ENCODE results near the gene TRPM4. TPM values are rescaled to one million over a fixed set of nuclear protein-coding genes. Genes with fewer than 3 reads are reported as not detected.

The TRPM4 gene
- total RNA-seq, 4 donors from 2014 or later: 50.7 to 76.2 (median 70.3) TPM

DNA sequence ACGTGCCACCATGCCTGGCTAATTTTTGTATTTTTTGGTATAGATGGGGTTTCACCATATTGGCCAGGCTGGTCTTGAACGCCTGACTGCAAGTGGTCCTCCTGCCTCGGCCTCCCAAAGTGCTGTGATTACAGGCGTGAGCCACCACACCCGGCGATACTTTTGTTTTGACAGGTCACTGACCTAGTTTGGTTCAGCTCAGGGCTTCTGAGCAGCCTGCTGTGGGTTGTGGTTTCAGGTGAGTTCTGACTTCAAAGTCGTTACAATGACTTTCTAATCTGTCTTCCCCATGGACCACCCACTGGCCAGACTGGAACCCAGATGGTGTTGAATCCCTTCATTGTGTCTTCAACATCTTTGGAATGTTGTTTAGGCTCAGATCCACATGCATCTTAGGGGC, 73.8 kb downstream of the TRPM4 start:
- intact Hi-C loops (cut with DNase I; ENCODE audit: low total_unique reads): no loop called here
- no peak for DNase-seq (ENCODE audit: low spot score in 2 of 2)
- no peak overlapping the region for H3K4me3 ChIP-seq (ENCODE audit: low read depth, poor library complexity, severe bottlenecking)
- WGBS, 2 donors: 87% methylated on average over 7 of the region's 7 CpGs
- TF ChIP-seq, protein P1, sequence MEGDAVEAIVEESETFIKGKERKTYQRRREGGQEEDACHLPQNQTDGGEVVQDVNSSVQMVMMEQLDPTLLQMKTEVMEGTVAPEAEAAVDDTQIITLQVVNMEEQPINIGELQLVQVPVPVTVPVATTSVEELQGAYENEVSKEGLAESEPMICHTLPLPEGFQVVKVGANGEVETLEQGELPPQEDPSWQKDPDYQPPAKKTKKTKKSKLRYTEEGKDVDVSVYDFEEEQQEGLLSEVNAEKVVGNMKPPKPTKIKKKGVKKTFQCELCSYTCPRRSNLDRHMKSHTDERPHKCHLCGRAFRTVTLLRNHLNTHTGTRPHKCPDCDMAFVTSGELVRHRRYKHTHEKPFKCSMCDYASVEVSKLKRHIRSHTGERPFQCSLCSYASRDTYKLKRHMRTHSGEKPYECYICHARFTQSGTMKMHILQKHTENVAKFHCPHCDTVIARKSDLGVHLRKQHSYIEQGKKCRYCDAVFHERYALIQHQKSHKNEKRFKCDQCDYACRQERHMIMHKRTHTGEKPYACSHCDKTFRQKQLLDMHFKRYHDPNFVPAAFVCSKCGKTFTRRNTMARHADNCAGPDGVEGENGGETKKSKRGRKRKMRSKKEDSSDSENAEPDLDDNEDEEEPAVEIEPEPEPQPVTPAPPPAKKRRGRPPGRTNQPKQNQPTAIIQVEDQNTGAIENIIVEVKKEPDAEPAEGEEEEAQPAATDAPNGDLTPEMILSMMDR (IDR thresholded peaks at IDR 0.05): no peak
- TF ChIP-seq POLR2A (IDR thresholded peaks at IDR 0.05): no peak

DNA sequence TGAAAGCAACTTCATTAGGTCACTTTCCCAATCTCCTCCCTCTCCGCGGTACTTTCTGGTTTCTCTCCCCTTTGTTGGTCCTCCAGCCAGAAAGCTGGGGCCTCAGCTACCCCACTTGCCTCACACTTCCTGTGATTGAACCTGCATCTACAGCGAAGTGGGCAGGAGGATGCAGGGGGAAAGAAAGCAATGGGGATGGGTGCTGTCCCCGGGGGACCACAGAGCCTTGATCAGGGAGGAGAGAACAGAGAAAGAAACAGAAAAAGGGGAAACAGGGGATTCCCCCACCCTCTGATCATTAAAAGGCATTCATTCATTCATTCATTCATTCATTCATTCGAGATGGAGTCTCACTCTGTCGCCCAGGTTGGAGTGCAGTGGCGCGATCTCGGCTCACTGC, 74.2 kb downstream of the TRPM4 start:
- intact Hi-C loops (cut with DNase I; ENCODE audit: low total_unique reads): no loop called here
- no peak overlapping the region for H3K4me3 ChIP-seq (ENCODE audit: low read depth, poor library complexity, severe bottlenecking)
- 69 to 84% methylated on average over 9 of the region's 9 CpGs for WGBS, 2 donors
- no peak for DNase-seq (ENCODE audit: low spot score in 2 of 2)
- TF ChIP-seq, protein P1 (IDR thresholded peaks at IDR 0.05): no peak
- TF ChIP-seq POLR2A (IDR thresholded peaks at IDR 0.05): no peak

DNA sequence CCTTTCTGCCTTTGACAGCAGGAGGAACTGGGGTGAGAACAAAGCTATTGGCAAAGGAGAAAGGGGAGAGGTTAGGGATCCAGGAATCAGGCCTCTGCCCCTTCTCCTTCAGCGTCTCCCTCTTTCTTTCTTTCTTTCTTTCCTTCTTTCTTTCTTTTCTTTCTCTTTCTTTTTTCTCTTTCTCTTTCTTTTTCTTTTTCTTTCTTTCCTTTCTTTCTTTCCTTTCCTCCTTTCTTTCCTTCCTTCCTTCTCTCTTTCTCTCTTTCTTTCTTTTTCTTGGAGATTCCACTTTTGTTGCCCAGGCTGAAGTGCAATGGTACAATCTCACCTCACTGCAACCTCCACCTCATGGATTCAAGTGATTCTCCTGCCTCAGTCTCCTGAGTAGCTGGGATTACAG, 75.6 kb downstream of the TRPM4 start:
- no peak for DNase-seq (ENCODE audit: low spot score in 2 of 2)
- TF ChIP-seq, protein P1 (IDR thresholded peaks at IDR 0.05): no peak
- TF ChIP-seq POLR2A (IDR thresholded peaks at IDR 0.05): no peak

DNA sequence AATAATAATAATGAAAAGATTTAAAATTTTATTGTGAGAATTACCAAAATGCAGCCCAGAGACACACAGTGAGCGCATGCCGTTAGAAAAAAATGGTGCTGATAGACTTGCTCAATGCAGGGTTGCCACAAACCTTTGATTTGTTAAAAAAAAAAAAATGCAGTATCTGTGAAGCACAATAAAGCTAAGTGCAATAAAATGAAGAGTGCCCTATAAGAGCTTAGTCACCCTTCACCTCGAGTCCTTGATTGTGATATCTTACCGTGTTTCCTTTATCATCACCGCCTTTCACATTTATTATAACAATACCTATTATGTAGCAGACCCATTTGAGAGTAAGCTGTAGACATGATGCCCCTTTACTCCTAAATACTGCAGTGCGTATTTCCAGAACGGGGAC, 84.2 kb downstream of the TRPM4 start:
- WGBS, 2 donors: 82 to 92% methylated on average over 7 of the region's 7 CpGs
- intact Hi-C loops (cut with DNase I; ENCODE audit: low total_unique reads): loop anchor here (10.0 kb wide), 1 partner anchor 83 kb away; the partner anchor contains the start of gene SLC6A16
- H3K4me3 ChIP-seq (ENCODE audit: low read depth, poor library complexity, severe bottlenecking): no peak overlapping the region
- no peak for DNase-seq (ENCODE audit: low spot score in 2 of 2)
- no peak for TF ChIP-seq POLR2A (IDR thresholded peaks at IDR 0.05)
- TF ChIP-seq, protein P1 (IDR thresholded peaks at IDR 0.05): no peak

More for the DNA sequence above, 75.6 kb downstream of the TRPM4 start:
- intact Hi-C loops (cut with DNase I; ENCODE audit: low total_unique reads): no loop called here
- H3K4me3 ChIP-seq (ENCODE audit: low read depth, poor library complexity, severe bottlenecking): no peak overlapping the region
- WGBS, 2 donors: 100% methylated on average over 1 of the region's 1 CpG

DNA sequence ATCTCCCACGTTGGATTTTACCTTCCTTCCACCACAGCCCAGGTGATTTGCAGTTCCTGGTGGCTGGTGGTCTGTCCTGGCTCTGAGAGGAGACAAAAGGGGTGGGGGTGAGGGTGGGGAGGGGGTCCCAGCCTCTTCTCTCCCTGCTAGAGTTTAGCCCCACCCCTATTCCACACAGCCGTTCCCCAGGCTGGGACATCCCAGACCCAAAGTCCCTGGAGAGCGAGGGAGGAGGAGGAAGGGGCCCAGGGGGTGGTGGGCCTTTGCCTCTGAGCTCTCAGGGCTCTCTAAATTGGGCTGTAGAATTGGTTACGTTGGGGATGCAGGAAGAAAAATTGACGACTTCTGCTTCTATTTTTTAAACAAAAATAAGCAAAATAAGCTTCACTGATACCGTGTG, 85.5 kb downstream of the TRPM4 start:
- peak in 1 of 2 donors; percentile 29 for DNase-seq (ENCODE audit: low spot score in 2 of 2)
- intact Hi-C loops (cut with DNase I; ENCODE audit: low total_unique reads): loop anchor here (10.0 kb wide), 1 partner anchor 82 kb away; the partner anchor contains the start of gene SLC6A16
- TF ChIP-seq, protein P1 (IDR thresholded peaks at IDR 0.05): no peak
- no peak for TF ChIP-seq POLR2A (IDR thresholded peaks at IDR 0.05)
- H3K4me3 ChIP-seq (ENCODE audit: low read depth, poor library complexity, severe bottlenecking): no peak overlapping the region
- 62 to 73% methylated on average over 6 of the region's 6 CpGs for WGBS, 2 donors

DNA sequence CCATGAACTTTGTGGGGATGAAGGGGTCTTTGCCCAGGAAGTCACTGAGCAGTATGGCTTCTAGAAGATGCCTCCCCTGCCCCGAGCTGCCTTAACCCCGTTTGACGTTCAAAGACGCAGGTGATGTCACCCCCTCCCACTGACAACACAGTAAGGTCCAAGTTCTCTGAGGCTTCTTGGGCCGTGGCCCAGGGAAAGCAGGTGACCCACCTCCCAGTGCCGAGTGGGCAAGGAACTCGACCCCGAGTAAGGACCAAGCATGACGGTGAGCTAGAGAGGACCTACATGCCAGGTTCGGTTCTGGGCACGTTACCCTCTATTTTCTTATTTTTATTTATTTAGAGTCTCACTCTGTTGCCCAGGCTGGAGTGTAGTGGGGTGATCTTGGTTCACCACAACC, 86.1 kb downstream of the TRPM4 start:
- peak in 1 of 2 donors; percentile 71 for DNase-seq (ENCODE audit: low spot score in 2 of 2)
- WGBS, 2 donors: 91% methylated on average over 11 of the region's 11 CpGs
- no peak overlapping the region for H3K4me3 ChIP-seq (ENCODE audit: low read depth, poor library complexity, severe bottlenecking)
- intact Hi-C loops (cut with DNase I; ENCODE audit: low total_unique reads): loop anchor here (10.0 kb wide), 1 partner anchor 81 kb away; the partner anchor contains the start of gene SLC6A16
- no peak for TF ChIP-seq POLR2A (IDR thresholded peaks at IDR 0.05)
- TF ChIP-seq, protein P1 (IDR thresholded peaks at IDR 0.05): no peak
